Caco-2 (cell line): ENCODE results near the gene CARD9. TPM values are rescaled to one million over a fixed set of nuclear protein-coding genes. Genes with fewer than 3 reads are reported as not detected.
A peak's percentile ranks its signal among the peaks of the same experiment; 100 is the strongest.

ENCODE experiments used
- BruUV-seq: library from RNA; stranded (reverse); fragments of 400-500 nt; replicated peaks from 2 replicates; lab custom pipeline; 2021; lab: Mats Ljungman, UMichigan
- CTCF ChIA-PET: fragments of 300-600 bp; sonication (Branson Sonifier 250); formaldehyde crosslinking; loops from one replicate; lab custom pipeline; 2022; ENCODE audit warnings: antibody characterized with exemption; lab: Charles Lee
- POLR2A ChIA-PET: fragments of 300-600 bp; sonication (Branson Sonifier 250); formaldehyde crosslinking; loops from one replicate; lab custom pipeline; 2022; ENCODE audit warnings: antibody characterized with exemption; lab: Charles Lee
- DNase-seq, 2 experiments: peaks; one replicate each; pipeline versions ENCODE4 v3.0.0 to v3.0.0-alpha.2; 2020 to 2022
- H3K27me3 ChIP-seq: replicated peaks from 2 replicates; pipeline ENCODE4 v1.6.0; 2011; ENCODE audit warnings: low read length; ENCODE audit not compliant: control insufficient read depth, insufficient read depth
- H3K36me3 ChIP-seq: 2 replicates; pipeline ENCODE4 v1.5.1; 2011; ENCODE audit warnings: low read length; ENCODE audit not compliant: control insufficient read depth, insufficient read depth
- H3K4me1 ChIP-seq: fragments of 250-450 bp; sonication (Bioruptor Pico); 2 replicates; pipeline ENCODE4 v1.5.1; 2020; ENCODE audit warnings: mild to moderate bottlenecking
- H3K4me3 ChIP-seq: 2 replicates; pipeline ENCODE4 v1.5.1; 2011; ENCODE audit warnings: low read depth, mild to moderate bottlenecking, control low read depth, low read length
- H3K9me3 ChIP-seq: fragments of 250-450 bp; sonication (Bioruptor Pico); 2 replicates; pipeline ENCODE4 v1.5.1; 2020; ENCODE audit warnings: mild to moderate bottlenecking, moderate library complexity
- H3K27ac Mint-ChIP-seq: one replicate; pipeline ENCODE4 v1.8.0; 2022; ENCODE audit warnings: mixed read lengths; ENCODE audit not compliant: unreplicated experiment
- H3K27me3 Mint-ChIP-seq: one replicate; pipeline ENCODE4 v1.8.0; 2022; ENCODE audit warnings: mixed read lengths; ENCODE audit not compliant: insufficient read depth, unreplicated experiment
- H3K36me3 Mint-ChIP-seq: one replicate; pipeline ENCODE4 v1.8.0; 2022; ENCODE audit warnings: mild to moderate bottlenecking, mixed read lengths; ENCODE audit not compliant: insufficient read depth, unreplicated experiment
- H3K4me1 Mint-ChIP-seq: one replicate; pipeline ENCODE4 v1.8.0; 2022; ENCODE audit warnings: low read depth, mixed read lengths; ENCODE audit not compliant: unreplicated experiment
- H3K4me3 Mint-ChIP-seq: one replicate; pipeline ENCODE4 v1.8.0; 2022; ENCODE audit warnings: mild to moderate bottlenecking, moderate library complexity, mixed read lengths; ENCODE audit not compliant: unreplicated experiment
- H3K9me3 Mint-ChIP-seq: one replicate; pipeline ENCODE4 v1.8.0; 2022; ENCODE audit warnings: mixed read lengths; ENCODE audit not compliant: unreplicated experiment
- intact Hi-C: fragments of 100-400 bp; cut with micrococcal nuclease; formaldehyde crosslinking; loops from one replicate; pipeline ENCODE4 v1.10.0; 2022; ENCODE audit not compliant: unreplicated experiment
- total RNA-seq: library from RNA; stranded (reverse); gene quantifications from 2 replicates; pipeline ENCODE4 v1.2.3, GENCODE V29; 2022
- TF ChIP-seq, protein P1 (sequence below), 2 experiments: fragments of 200-600 bp in 1 of 2; IDR thresholded peaks; 1 replicate in 1 of 2; 2 replicates in 1 of 2; pipeline versions ENCODE4 v1.5.1 to v1.8.0; 2011 to 2022; ENCODE audit warnings: antibody characterized with exemption in 1 of 2, control low read depth in 1 of 2, inconsistent platforms in 1 of 2, low read depth in 1 of 2, low read length in 1 of 2, mild to moderate bottlenecking in 1 of 2, moderate library complexity in 1 of 2; ENCODE audit not compliant: insufficient read depth in 1 of 2, severe bottlenecking in 1 of 2, unreplicated experiment in 1 of 2

CARD9 gene
- total RNA-seq, 1 experiment from 2014 or later, result 1.7 TPM

DNA sequence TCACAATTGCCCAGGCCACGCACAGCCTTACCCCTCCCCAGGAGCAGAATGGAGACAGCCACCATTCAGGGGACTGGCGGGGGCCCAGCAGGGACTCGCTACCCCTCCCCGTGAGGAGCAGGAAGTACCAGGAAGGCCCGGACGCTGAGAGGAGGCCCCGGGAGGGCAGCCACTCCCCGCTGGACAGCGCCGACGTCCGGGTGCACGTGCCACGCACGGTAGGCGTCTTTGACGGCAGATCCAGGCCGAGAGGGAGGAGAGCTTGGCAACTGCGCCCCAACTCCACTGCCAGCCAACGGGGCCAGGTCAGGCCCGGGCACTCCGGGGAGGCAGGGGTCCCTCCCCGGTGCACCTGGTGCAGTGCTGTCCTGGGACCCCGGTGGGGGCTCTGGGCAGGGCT, 23.9 kb downstream of the CARD9 start:
- H3K27me3 ChIP-seq, result no peaks in the 10 kb centered on the region
- H3K4me1 ChIP-seq, result peaks cover 30% of the 10 kb centered on the region
- no peak overlapping the region for H3K4me3 ChIP-seq
- H3K9me3 ChIP-seq, result no peaks in the 10 kb centered on the region
- no peaks in the 10 kb centered on the region for H3K27me3 Mint-ChIP-seq
- BruUV-seq, result no TSS peak
- peaks cover 62% of the 10 kb centered on the region for H3K36me3 Mint-ChIP-seq
- POLR2A ChIA-PET, result no interaction called here
- TF ChIP-seq, protein P1, sequence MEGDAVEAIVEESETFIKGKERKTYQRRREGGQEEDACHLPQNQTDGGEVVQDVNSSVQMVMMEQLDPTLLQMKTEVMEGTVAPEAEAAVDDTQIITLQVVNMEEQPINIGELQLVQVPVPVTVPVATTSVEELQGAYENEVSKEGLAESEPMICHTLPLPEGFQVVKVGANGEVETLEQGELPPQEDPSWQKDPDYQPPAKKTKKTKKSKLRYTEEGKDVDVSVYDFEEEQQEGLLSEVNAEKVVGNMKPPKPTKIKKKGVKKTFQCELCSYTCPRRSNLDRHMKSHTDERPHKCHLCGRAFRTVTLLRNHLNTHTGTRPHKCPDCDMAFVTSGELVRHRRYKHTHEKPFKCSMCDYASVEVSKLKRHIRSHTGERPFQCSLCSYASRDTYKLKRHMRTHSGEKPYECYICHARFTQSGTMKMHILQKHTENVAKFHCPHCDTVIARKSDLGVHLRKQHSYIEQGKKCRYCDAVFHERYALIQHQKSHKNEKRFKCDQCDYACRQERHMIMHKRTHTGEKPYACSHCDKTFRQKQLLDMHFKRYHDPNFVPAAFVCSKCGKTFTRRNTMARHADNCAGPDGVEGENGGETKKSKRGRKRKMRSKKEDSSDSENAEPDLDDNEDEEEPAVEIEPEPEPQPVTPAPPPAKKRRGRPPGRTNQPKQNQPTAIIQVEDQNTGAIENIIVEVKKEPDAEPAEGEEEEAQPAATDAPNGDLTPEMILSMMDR (IDR thresholded peaks at IDR 0.05; ENCODE audit: insufficient read depth in 1 of 2, low read depth in 1 of 2, low read length in 1 of 2, severe bottlenecking in 1 of 2, unreplicated experiment in 1 of 2), result no peak
- H3K9me3 Mint-ChIP-seq, result no peaks in the 10 kb centered on the region
- no peak for DNase-seq
- CTCF ChIA-PET, result no interaction called here
- H3K36me3 ChIP-seq, result no peaks in the 10 kb centered on the region
- peak overlapping the region; percentile 16 for H3K4me3 Mint-ChIP-seq
- H3K4me1 Mint-ChIP-seq, result no peaks in the 10 kb centered on the region
- H3K27ac Mint-ChIP-seq, result no peak overlapping the region
- intact Hi-C loops, result no loop called here

GRCh38 chr9:136348691-136349090, 24.8 kb downstream of the CARD9 start:
- H3K36me3 ChIP-seq, result no peaks in the 10 kb centered on the region
- H3K27ac Mint-ChIP-seq, result no peak overlapping the region
- TF ChIP-seq, protein P1 (IDR thresholded peaks at IDR 0.05; ENCODE audit: insufficient read depth in 1 of 2, low read depth in 1 of 2, low read length in 1 of 2, severe bottlenecking in 1 of 2, unreplicated experiment in 1 of 2), result no peak
- DNase-seq, result no peak
- H3K27me3 Mint-ChIP-seq, result no peaks in the 10 kb centered on the region
- no peaks in the 10 kb centered on the region for H3K27me3 ChIP-seq
- H3K36me3 Mint-ChIP-seq, result peaks cover 62% of the 10 kb centered on the region
- no peaks in the 10 kb centered on the region for H3K9me3 ChIP-seq
- BruUV-seq, result no TSS peak
- no peak overlapping the region for H3K4me3 ChIP-seq
- no peaks in the 10 kb centered on the region for H3K9me3 Mint-ChIP-seq
- intact Hi-C loops, result no loop called here
- H3K4me1 Mint-ChIP-seq, result no peaks in the 10 kb centered on the region
- no peak overlapping the region for H3K4me3 Mint-ChIP-seq
- ChIA-PET CTCF (no interaction called here), POLR2A (no interaction called here)
- H3K4me1 ChIP-seq, result peaks cover 22% of the 10 kb centered on the region

DNA sequence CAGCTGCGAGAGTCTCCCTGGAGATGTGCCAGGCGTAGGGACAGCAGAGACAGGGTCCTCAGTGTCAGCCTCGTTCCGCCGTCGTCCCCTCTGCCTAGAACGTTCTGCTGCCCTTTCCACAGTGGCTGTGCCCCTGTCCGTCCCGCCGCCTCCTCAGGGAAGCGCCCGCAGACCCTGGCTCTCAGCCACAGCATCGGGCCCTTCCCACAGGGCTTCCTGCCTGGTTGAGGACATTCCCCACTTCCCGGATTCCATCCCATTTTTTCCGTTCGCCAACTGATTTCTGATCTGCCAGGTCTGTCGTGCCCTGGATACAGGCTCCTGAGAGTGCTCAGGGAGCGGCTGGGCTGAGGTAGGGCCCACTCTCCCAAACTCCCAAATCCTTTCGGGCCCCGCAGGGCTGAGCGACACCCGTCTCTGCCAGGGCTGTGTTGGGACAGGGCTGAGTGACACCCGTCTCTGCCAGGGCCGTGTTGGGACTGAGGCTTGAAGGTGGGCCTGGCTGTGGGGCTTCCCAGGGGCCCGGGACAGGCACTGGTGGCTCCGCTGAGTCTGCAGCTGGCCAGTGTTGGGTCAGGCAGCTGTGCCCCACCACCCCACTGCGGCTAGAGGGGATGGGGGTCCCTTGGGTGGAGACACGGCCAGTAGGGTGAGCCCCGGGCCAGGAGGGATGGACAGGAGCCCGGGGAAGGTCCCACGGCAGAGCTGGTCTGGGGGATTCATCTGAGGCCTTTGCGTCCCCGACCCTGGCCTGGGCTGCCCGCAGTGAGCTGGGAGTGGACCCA, 25.8 kb downstream of the CARD9 start:
- H3K9me3 Mint-ChIP-seq, result no peaks in the 10 kb centered on the region
- no peak overlapping the region for H3K27ac Mint-ChIP-seq
- Histone ChIP-seq H3K4me3 (no peak overlapping the region), H3K4me1 (peaks cover 20% of the 10 kb centered on the region), H3K27me3 (no peaks in the 10 kb centered on the region), H3K9me3 (no peaks in the 10 kb centered on the region), H3K36me3 (no peaks in the 10 kb centered on the region)
- ChIA-PET CTCF (interaction anchor here (2.5 kb wide), 1 partner anchor 16 kb away, joined by 49 read pairs; the partner anchor contains the start of gene DNLZ), POLR2A (no interaction called here)
- H3K4me1 Mint-ChIP-seq, result no peaks in the 10 kb centered on the region
- BruUV-seq, result no TSS peak
- intact Hi-C loops, result no loop called here
- TF ChIP-seq, protein P1 (IDR thresholded peaks at IDR 0.05; ENCODE audit: insufficient read depth in 1 of 2, low read depth in 1 of 2, low read length in 1 of 2, severe bottlenecking in 1 of 2, unreplicated experiment in 1 of 2), result no peak
- H3K4me3 Mint-ChIP-seq, result no peak overlapping the region
- peaks cover 57% of the 10 kb centered on the region for H3K36me3 Mint-ChIP-seq
- DNase-seq, result no peak
- no peaks in the 10 kb centered on the region for H3K27me3 Mint-ChIP-seq
